Sigmoid colon (tissue), 7 donors: ENCODE data around the gene CYP2C9. TPM values are rescaled to one million over a fixed set of nuclear protein-coding genes. Genes with fewer than 3 reads are reported as not detected.

Source experiments
- DNase-seq: peaks from one replicate; pipeline ENCODE4 v3.0.0-alpha.2; 2019
- H3K27ac ChIP-seq, 4 donors: fragments of 200-600 bp; sonication (generic); one replicate each; pipeline ENCODE4 v1.5.1; 2016 to 2019; ENCODE audit warnings: mild to moderate bottlenecking in 1 of 4
- H3K27me3 ChIP-seq, 3 donors: fragments of 200-600 bp; sonication (generic); one replicate each; pipeline ENCODE4 v1.5.1; 2019; ENCODE audit warnings: mild to moderate bottlenecking in 1 of 3
- H3K36me3 ChIP-seq, 4 donors: fragments of 200-600 bp; sonication (generic); one replicate each; pipeline ENCODE4 v1.5.1; 2016 to 2019
- H3K4me1 ChIP-seq, 4 donors: fragments of 200-600 bp; sonication (generic); one replicate each; pipeline ENCODE4 v1.5.1; 2017 to 2019
- H3K4me3 ChIP-seq, 4 donors: fragments of 200-600 bp; sonication (generic); one replicate each; pipeline ENCODE4 v1.5.1; 2017 to 2019; ENCODE audit warnings: mild to moderate bottlenecking in 2 of 4, moderate library complexity in 1 of 4
- H3K9me3 ChIP-seq, 4 donors: fragments of 200-600 bp in 3 of 4; sonication (generic) in 3 of 4; one replicate each; pipeline versions ENCODE4 v1.5.1 to v1.6.1; 2013 to 2019
- EP300 ChIP-seq, 4 donors: sonication (generic); formaldehyde crosslinking; IDR thresholded peaks; one replicate each; pipeline ENCODE4 v1.6.1; 2017; ENCODE audit warnings: antibody characterized with exemption in 4 of 4
- POLR2A ChIP-seq, 2 donors: fragments of 450-650 bp; IDR thresholded peaks; one replicate each; pipeline ENCODE4 v1.6.1; 2016; ENCODE audit warnings: antibody characterized with exemption in 2 of 2, mild to moderate bottlenecking in 2 of 2, moderate library complexity in 2 of 2
- POLR2AphosphoS5 ChIP-seq, 4 donors: sonication (generic); formaldehyde crosslinking; IDR thresholded peaks; one replicate each; pipeline ENCODE4 v1.6.1; 2017; ENCODE audit warnings: antibody characterized with exemption in 4 of 4
- WGBS, 2 donors: extraction: QIAGEN DNeasy Blood & Tissue Kit; methylation state at CpG; one replicate each; pipeline ENCODE4 v1.1.7; 2013; 5-methylcytosine and 5-hydroxymethylcytosine counted together
- intact Hi-C: fragments of 100-400 bp; cut with DNase I; formaldehyde crosslinking; loops from one replicate; pipeline ENCODE4 v1.15.1; 2023
- polyA plus RNA-seq, 3 donors: library from polyadenylated mRNA; stranded (reverse); fragments of 200-250 nt; gene quantifications; one replicate each; pipeline ENCODE4 v1.2.3, GENCODE V29; 2013
- small RNA-seq, 3 donors: library from RNA; depleted of rRNA; stranded (forward); fragments of <200 nt; gene quantifications; one replicate each; pipeline ENCODE3, GENCODE V24; 2016
- total RNA-seq, 4 donors: library from RNA; depleted of rRNA; stranded (reverse); fragments of >200 nt; gene quantifications; one replicate each; pipeline ENCODE4 v1.1.0, GENCODE V29; 2016
- TF ChIP-seq, protein P1 (sequence below), 4 experiments: fragments of 450-650 bp in 3 of 4; fragments of 200-600 bp in 1 of 4; IDR thresholded peaks; one replicate each; pipeline ENCODE4 v1.5.1; 2016 to 2019; ENCODE audit warnings: antibody characterized with exemption in 4 of 4, mild to moderate bottlenecking in 3 of 4, moderate library complexity in 2 of 4
- donor health status: healthy with polysubstance abuse.
- donor health status: Bipolar disorder and iron deficiency.
- donor health status: healthy.

The CYP2C9 gene
- total and polyA plus RNA-seq, 7 donors: 2.5 TPM; not detected in 6

- Histone ChIP-seq H3K36me3 (no peaks in the 10 kb centered on the region), H3K4me1 (no peaks in the 10 kb centered on the region), H3K27ac (no peak overlapping the region), H3K4me3 (no peak overlapping the region), H3K9me3 (no peaks in the 10 kb centered on the region), H3K27me3 (no peaks in the 10 kb centered on the region)
- intact Hi-C loops: no loop called here
- 67% methylated on average over 4 of the region's 4 CpGs for WGBS, 2 donors
- DNase-seq: no peak
- TF ChIP-seq EP300 (IDR thresholded peaks at IDR 0.05) (no peak), POLR2A (IDR thresholded peaks at IDR 0.05) (no peak), POLR2AphosphoS5 (IDR thresholded peaks at IDR 0.05) (no peak)
- TF ChIP-seq, protein P1, sequence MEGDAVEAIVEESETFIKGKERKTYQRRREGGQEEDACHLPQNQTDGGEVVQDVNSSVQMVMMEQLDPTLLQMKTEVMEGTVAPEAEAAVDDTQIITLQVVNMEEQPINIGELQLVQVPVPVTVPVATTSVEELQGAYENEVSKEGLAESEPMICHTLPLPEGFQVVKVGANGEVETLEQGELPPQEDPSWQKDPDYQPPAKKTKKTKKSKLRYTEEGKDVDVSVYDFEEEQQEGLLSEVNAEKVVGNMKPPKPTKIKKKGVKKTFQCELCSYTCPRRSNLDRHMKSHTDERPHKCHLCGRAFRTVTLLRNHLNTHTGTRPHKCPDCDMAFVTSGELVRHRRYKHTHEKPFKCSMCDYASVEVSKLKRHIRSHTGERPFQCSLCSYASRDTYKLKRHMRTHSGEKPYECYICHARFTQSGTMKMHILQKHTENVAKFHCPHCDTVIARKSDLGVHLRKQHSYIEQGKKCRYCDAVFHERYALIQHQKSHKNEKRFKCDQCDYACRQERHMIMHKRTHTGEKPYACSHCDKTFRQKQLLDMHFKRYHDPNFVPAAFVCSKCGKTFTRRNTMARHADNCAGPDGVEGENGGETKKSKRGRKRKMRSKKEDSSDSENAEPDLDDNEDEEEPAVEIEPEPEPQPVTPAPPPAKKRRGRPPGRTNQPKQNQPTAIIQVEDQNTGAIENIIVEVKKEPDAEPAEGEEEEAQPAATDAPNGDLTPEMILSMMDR (IDR thresholded peaks at IDR 0.05): no peak
Measured at GRCh38 chr10:95035332-95036295, 97.2 kb downstream of the CYP2C9 start.

GRCh38 chr10:95039281-95039680 lies 100.8 kb downstream of the CYP2C9 start:
- TF ChIP-seq EP300 (IDR thresholded peaks at IDR 0.05) (no peak), POLR2A (IDR thresholded peaks at IDR 0.05) (no peak)
- Histone ChIP-seq H3K27ac (no peak overlapping the region), H3K4me3 (no peak overlapping the region), H3K27me3 (no peaks in the 10 kb centered on the region), H3K9me3 (no peaks in the 10 kb centered on the region), H3K4me1 (no peaks in the 10 kb centered on the region), H3K36me3 (no peaks in the 10 kb centered on the region)
- 88 to 89% methylated on average over 2 of the region's 2 CpGs for WGBS, 2 donors
- no peak for DNase-seq
- intact Hi-C loops: no loop called here

Small RNA genes lying within 50 kb of the gene (small RNA-seq; reads per million reads assigned to genes)
- gene CYP2C60P: 0 reads per million in 3 donors

Other genes with a start within 250 kb of the CYP2C9 start
- not detected for gene CYP2C19, start 176.0 kb upstream of the CYP2C9 start, total RNA-seq
- under 1 TPM in 1 of 3 donors, not detected in 2; 0.19 TPM for gene CYP2C19, start 176.0 kb upstream of the CYP2C9 start, polyA plus RNA-seq
- under 1 TPM in 2 of 4 donors, not detected in 2; 0.54 to 0.83 TPM for gene CYP2C8, start 130.8 kb downstream of the CYP2C9 start, total RNA-seq
- 1 to 10 TPM in 1 of 3 donors, under 1 TPM in 1, not detected in 1; 0.22 to 1.4 TPM for gene CYP2C8, start 130.8 kb downstream of the CYP2C9 start, polyA plus RNA-seq